Stimulated activated CD4-positive, alpha-beta T cell treated with anti-CD3 and anti-CD28 coated beads, TNF-alpha, amount 100 ng/mL, for 48 hours (primary cell): ENCODE results near the gene BHLHE23.

ENCODE experiments used
- DNase-seq, 3 donors: peaks; one replicate each; pipeline ENCODE4 v3.0.0-alpha.2; 2020; ENCODE audit warnings: low read depth in 3 of 3

The BHLHE23 gene

GRCh38 chr20:63006540-63007359, at the start of gene BHLHE23:
Gene BHLHE23 (minus strand): TSS chr20:63006964. CDS start chr20:63006774, 190 bp downstream.
- no peak for DNase-seq

- DNase-seq, result no peak
Measured at GRCh38 chr20:63055575-63056235, 48.9 kb upstream of the BHLHE23 start.

- DNase-seq, result no peak
Measured at GRCh38 chr20:63054681-63055240, 48.0 kb upstream of the BHLHE23 start.

DNA sequence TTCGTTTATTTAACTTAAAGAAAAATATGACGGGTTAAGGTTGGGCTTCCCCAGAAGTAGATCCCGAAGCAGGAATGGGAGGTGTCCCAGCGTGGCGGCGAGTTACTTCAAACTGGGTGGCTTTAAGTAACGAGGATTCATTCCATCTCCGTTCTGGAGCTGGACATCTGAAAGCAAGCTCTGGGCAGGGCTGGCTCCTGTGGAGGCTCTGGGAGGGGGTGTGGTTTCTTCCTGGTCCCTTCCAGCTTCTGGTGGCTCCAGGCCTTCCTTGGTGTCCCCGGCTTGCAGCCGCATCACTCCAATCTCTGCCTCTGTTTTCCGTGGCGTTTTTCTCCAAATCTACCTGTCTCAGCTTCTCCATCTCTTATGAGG, 47.3 kb upstream of the BHLHE23 start:
- DNase-seq, result no peak

GRCh38 chr20:63053432-63054102, 46.8 kb upstream of the BHLHE23 start:
- no peak for DNase-seq

DNA sequence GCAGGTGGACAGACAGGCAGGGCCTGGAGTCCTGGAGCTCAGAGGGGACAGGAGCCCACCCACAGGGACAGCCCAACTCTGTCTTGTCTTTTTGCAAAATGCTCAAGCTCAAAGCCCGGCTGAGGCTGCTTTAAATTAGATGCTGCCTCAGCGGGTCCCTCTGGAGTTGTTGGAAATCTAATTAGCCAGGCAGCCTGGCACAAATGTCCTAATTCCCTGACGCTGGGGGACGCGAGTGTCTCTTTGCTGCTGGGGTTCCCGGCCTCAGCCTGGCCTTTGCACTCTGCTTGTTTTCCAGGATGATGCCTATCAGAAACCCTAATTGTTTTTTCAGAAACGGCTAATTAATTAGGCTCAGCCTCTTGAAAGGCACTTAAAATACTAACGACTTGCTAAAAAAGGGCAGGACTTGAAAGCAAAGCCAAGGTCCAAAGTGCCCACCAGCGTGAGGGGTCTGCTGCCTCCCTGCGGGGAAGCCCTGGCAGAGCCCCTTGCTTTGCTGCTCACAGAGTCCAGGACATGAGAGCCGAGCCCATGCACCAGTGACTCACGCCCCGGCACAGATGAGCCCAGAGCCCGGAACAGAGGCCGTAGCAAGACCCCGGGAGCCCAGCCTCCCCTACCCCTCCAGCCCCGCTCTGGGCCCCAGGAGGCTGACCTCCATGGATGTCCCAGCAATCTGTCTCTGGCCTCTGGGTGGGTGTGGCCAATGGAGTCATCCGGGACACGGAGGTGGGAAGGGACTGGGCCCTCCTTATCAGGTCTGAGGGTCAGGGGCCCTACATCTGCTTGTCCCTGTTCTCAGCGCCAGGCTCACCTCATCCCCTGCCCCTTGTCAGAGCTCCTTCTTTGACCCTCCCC, 46.0 kb upstream of the BHLHE23 start:
- DNase-seq, result no peak

GRCh38 chr20:63051911-63052310, 45.1 kb upstream of the BHLHE23 start:
- DNase-seq, result no peak

DNA sequence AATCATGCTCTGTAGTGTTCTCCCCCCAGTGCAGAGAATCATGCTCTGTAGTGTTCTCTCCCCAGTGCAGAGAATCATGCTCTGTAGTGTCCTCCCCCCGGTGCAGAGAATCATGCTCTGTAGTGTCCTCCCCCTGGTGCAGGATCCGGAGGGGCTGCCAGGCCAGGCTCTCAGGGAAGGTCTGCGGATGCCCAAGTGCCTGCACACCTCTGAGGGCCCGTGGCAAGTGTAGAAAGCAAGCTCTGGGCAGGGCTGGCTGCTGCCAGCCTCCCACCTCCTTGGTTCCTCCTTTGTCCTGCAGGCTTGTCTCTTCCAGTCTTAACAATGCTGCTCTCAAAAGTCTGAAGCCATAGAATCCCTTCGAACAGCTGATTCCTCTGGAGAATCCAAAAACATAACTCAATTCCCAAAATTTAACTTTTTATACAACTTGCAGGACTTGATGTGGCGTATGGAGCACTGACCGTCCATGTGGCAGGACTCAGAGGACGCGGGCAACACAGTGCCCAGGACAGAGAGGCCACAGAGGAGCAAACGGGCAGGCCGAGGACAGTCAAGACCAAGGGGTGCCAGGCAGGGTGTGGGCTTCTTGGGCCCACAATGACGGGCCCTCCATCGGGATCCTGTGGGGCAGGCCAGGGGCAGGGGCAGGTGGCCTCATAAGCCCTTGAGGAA, 44.6 kb upstream of the BHLHE23 start:
- DNase-seq, result no peak

DNA sequence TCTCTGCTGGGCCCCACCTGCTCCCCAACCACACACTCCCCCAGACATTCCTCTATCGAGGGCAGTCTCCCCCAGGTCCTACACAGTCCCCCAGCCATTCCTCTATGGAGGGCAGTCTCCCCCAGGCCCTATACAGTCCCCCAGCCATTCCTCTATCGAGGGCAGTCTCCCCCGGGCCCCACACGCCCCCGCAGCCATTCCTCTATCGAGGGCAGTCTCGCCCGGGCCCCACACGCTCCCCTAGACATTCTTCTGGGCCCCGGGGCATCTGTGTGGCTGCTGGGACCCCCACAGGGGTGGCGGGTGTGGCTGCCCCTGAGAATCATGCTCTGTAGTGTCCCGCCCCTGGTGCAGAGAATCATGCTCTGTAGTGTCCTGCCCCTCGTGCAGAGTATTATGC, 43.6 kb upstream of the BHLHE23 start:
- DNase-seq, result no peak

DNA sequence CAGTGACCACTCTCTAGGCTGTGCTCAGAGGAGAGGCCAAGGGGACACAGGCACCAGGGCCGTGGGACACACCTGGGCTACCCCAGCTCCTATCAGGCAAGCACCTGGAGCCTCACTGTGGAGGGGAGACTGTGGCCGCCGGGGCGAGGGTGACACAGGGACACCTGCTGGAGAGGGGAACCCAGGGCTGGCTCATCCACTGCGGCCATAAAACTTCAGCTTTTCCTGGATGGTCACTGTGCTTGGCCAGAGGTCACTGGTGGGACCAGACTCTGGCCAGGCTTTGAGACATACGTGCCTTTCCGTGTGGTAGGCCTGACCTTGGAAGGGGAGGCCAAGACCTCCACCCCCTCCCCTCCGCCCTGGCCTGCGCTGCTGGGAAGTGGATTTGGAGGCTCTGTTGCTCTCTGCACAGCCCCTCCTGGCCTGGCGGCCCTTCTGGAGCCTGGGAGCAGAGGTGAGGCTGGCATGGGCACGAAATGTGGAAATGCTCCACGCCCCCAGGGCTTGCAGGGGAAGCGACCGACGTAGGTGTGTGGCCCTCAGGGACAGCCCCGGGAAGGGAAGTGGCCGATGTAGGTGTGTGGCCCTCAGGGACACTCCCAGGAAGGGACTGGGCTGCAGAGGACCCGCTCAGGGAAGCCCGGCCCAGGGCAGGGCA, 42.9 kb upstream of the BHLHE23 start:
- DNase-seq, result no peak

GRCh38 chr20:63049191-63049518, 42.4 kb upstream of the BHLHE23 start:
- no peak for DNase-seq

GRCh38 chr20:63048516-63049190, 41.9 kb upstream of the BHLHE23 start:
- DNase-seq, result no peak

GRCh38 chr20:63047946-63048345, 41.2 kb upstream of the BHLHE23 start:
- DNase-seq, result no peak

- no peak for DNase-seq
Measured at GRCh38 chr20:63047267-63047666, 40.5 kb upstream of the BHLHE23 start.

- DNase-seq, result no peak
Measured at GRCh38 chr20:63046841-63047240, 40.1 kb upstream of the BHLHE23 start.

- no peak for DNase-seq
Measured at GRCh38 chr20:63045991-63046390, 39.2 kb upstream of the BHLHE23 start.

GRCh38 chr20:63045401-63045800, 38.6 kb upstream of the BHLHE23 start:
- no peak for DNase-seq

DNA sequence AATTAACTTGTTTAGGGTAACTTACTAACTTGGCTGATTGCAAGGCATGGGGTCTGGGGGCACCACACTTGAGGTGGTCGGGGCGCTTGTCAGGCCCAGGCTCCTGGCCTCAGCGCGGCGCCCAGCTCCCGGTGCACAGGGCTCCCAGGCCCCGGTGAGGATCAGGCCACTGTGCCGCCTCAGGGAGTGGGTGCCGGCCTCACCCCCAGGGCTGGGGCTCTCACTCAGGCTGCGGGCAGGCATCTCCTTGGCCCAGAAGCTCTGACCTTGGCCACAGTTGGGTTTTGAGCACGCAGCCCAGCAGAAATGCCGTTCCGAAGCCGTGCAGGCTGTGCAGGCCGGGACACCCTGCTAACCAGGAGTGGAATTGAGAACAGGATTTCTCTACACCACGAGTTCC, 37.8 kb upstream of the BHLHE23 start:
- DNase-seq, result no peak

DNA sequence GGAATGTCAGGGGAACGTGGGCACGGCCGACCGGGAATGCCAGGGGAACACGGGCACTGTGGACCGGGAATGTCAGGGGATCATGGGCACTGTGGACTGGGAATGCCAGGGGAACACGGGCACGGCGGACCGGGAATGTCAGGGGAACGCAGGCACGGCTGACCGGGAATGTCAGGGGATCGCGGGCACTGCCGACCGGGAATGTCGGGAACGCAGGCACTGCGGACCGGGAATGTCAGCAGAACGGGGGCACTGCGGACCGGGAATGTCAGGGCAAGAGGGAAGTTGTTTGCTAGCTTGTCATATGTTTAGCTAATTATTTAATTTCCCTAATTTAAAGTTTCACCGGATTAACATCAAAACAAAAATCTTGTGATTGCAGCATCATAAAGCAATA, 37.4 kb upstream of the BHLHE23 start:
- DNase-seq, result no peak
